ENCODE data around the gene GALNT17. TPM values are rescaled to one million over a fixed set of nuclear protein-coding genes. Genes with fewer than 3 reads are reported as not detected.
A peak's percentile ranks its signal among the peaks of the same experiment; 100 is the strongest.

The GALNT17 gene
- total and polyA plus RNA-seq, 11 donors, result 16.9 to 116 (median 73.1) TPM

DNA sequence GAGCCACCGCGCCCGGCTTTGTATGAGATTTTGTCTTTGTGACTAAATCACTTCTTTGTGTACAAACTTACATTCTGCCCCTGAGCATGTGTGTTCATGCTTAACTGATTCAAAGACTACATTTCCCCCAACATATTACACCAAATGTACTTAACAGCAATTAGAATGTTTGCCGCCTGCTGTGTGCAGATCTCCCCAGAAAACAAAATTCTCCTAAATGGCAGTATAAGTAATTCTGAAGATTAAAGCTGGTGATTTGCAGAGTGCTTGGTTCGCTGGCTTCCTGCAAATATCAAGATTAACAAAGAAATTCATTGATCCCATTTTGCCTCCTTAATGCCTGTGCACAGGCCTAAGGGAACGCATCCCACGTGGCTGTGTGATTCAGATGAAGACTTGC, 230.3 kb downstream of the GALNT17 start:
- no peak for ATAC-seq

GRCh38 chr7:71363223-71363622, 231.3 kb downstream of the GALNT17 start:
- 81 to 86% (median 84%) methylated on average over 5 of the region's 5 CpGs for WGBS, 4 donors
- H3K4me3 ChIP-seq, result no peak overlapping the region
- ATAC-seq, result no peak
- no peak for DNase-seq
- H3K4me1 ChIP-seq, result peaks cover 0 to 18% (median 0%) of the 10 kb centered on the region in 12 donors
- no peak overlapping the region for H3K27ac ChIP-seq
- H3K27me3 ChIP-seq, result no peaks in the 10 kb centered on the region
- intact Hi-C loops (cut with DNase I), result no loop called here
- peaks cover 0 to 4% (median 0%) of the 10 kb centered on the region in 12 donors for H3K9me3 ChIP-seq
- H3K36me3 ChIP-seq, result no peaks in the 10 kb centered on the region
- no peak for TF ChIP-seq POLR2A (IDR thresholded peaks at IDR 0.05)
- TF ChIP-seq, protein P1, sequence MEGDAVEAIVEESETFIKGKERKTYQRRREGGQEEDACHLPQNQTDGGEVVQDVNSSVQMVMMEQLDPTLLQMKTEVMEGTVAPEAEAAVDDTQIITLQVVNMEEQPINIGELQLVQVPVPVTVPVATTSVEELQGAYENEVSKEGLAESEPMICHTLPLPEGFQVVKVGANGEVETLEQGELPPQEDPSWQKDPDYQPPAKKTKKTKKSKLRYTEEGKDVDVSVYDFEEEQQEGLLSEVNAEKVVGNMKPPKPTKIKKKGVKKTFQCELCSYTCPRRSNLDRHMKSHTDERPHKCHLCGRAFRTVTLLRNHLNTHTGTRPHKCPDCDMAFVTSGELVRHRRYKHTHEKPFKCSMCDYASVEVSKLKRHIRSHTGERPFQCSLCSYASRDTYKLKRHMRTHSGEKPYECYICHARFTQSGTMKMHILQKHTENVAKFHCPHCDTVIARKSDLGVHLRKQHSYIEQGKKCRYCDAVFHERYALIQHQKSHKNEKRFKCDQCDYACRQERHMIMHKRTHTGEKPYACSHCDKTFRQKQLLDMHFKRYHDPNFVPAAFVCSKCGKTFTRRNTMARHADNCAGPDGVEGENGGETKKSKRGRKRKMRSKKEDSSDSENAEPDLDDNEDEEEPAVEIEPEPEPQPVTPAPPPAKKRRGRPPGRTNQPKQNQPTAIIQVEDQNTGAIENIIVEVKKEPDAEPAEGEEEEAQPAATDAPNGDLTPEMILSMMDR (IDR thresholded peaks at IDR 0.05), result no peak

More for the DNA sequence above, 230.3 kb downstream of the GALNT17 start:
- no peaks in the 10 kb centered on the region for H3K36me3 ChIP-seq
- H3K4me3 ChIP-seq, result no peak overlapping the region
- peaks cover 0 to 9% (median 0%) of the 10 kb centered on the region in 12 donors for H3K9me3 ChIP-seq
- no peak for TF ChIP-seq POLR2A (IDR thresholded peaks at IDR 0.05)
- TF ChIP-seq, protein P1 (IDR thresholded peaks at IDR 0.05), result no peak
- H3K4me1 ChIP-seq, result peaks cover 0 to 18% (median 0%) of the 10 kb centered on the region in 12 donors
- intact Hi-C loops (cut with DNase I), result no loop called here
- DNase-seq, result no peak
- WGBS, 4 donors, result 90 to 93% (median 92%) methylated on average over 7 of the region's 7 CpGs
- no peaks in the 10 kb centered on the region for H3K27me3 ChIP-seq
- peak overlapping the region in 1 of 12 donors; percentile 12 for H3K27ac ChIP-seq

GRCh38 chr7:71363627-71364026, 231.7 kb downstream of the GALNT17 start:
- H3K4me1 ChIP-seq, result peaks cover 0 to 18% (median 0%) of the 10 kb centered on the region in 12 donors
- no peak for TF ChIP-seq POLR2A (IDR thresholded peaks at IDR 0.05)
- TF ChIP-seq, protein P1 (IDR thresholded peaks at IDR 0.05), result no peak
- peaks cover 0 to 2% (median 0%) of the 10 kb centered on the region in 12 donors for H3K9me3 ChIP-seq
- 86 to 92% (median 89%) methylated on average over 7 of the region's 7 CpGs for WGBS, 4 donors
- ATAC-seq, result no peak
- intact Hi-C loops (cut with DNase I), result no loop called here
- no peak overlapping the region for H3K4me3 ChIP-seq
- no peaks in the 10 kb centered on the region for H3K36me3 ChIP-seq
- H3K27me3 ChIP-seq, result no peaks in the 10 kb centered on the region
- no peak overlapping the region for H3K27ac ChIP-seq
- DNase-seq, result no peak

GRCh38 chr7:71364551-71364950, 232.6 kb downstream of the GALNT17 start:
- TF ChIP-seq POLR2A (IDR thresholded peaks at IDR 0.05), result no peak
- TF ChIP-seq, protein P1 (IDR thresholded peaks at IDR 0.05), result no peak
- Histone ChIP-seq H3K36me3 (no peaks in the 10 kb centered on the region), H3K9me3 (no peaks in the 10 kb centered on the region), H3K27ac (no peak overlapping the region), H3K4me1 (peaks cover 0 to 18% (median 0%) of the 10 kb centered on the region in 12 donors), H3K27me3 (no peaks in the 10 kb centered on the region), H3K4me3 (no peak overlapping the region)
- intact Hi-C loops (cut with DNase I), result no loop called here
- ATAC-seq, result no peak
- DNase-seq, result no peak
- WGBS, 4 donors, result 39 to 50% (median 46%) methylated on average over 2 of the region's 2 CpGs

Measured in heart left ventricle (tissue), 16 donors.